CD4-positive, CD25-positive, alpha-beta regulatory T cell (primary cell): ENCODE data around the gene MAL. TPM values are rescaled to one million over a fixed set of nuclear protein-coding genes. Genes with fewer than 3 reads are reported as not detected.

ENCODE experiments used
- ATAC-seq, 2 donors: fragments of 150-1000 bp; cut with Tn5 transposase; one replicate each; pipeline ENCODE4 v1.10.0; 2021; ENCODE audit warnings: low read depth in 2 of 2, moderate number of reproducible peaks in 2 of 2, moderate library complexity in 1 of 2
- DNase-seq, 3 donors: peaks; one replicate each; pipeline versions ENCODE4 v3.0.0 to v3.0.0-alpha.2; 2012 to 2022; ENCODE audit warnings: mixed read lengths in 1 of 3
- H3K27ac ChIP-seq: one replicate; pipeline ENCODE4 v1.7.0; 2013; ENCODE audit warnings: mild to moderate bottlenecking, low read length; ENCODE audit not compliant: insufficient read depth, poor library complexity, severe bottlenecking
- H3K27me3 ChIP-seq: one replicate; pipeline ENCODE4 v1.7.0; 2013; ENCODE audit warnings: low read length; ENCODE audit not compliant: control insufficient read depth, insufficient read depth
- H3K36me3 ChIP-seq: one replicate; pipeline ENCODE4 v1.7.0; 2013; ENCODE audit warnings: mild to moderate bottlenecking, low read length, moderate library complexity; ENCODE audit not compliant: control insufficient read depth, insufficient read depth
- H3K4me1 ChIP-seq: 2 replicates; pipeline ENCODE4 v1.7.0; 2013; ENCODE audit warnings: mild to moderate bottlenecking, low read length; ENCODE audit not compliant: insufficient read depth, control insufficient read depth, poor library complexity, severe bottlenecking
- H3K4me3 ChIP-seq: one replicate; pipeline ENCODE4 v1.7.0; 2013; ENCODE audit warnings: low read depth, mild to moderate bottlenecking, low read length, moderate library complexity
- H3K9me3 ChIP-seq, 2 experiments: 1 replicate in 1 of 2; 2 replicates in 1 of 2; pipeline ENCODE4 v1.7.0; 2013; ENCODE audit warnings: low read length in 2 of 2, mild to moderate bottlenecking in 1 of 2, moderate library complexity in 1 of 2; ENCODE audit not compliant: control insufficient read depth in 2 of 2
- H3K27ac Mint-ChIP-seq, 3 donors: one replicate each; pipeline ENCODE4 v1.8.0; 2020 to 2022; ENCODE audit warnings: mild to moderate bottlenecking in 3 of 3, mixed read lengths in 3 of 3, moderate library complexity in 2 of 3
- H3K27me3 Mint-ChIP-seq: one replicate; pipeline ENCODE4 v1.8.0; 2022; ENCODE audit warnings: mild to moderate bottlenecking, mixed read lengths
- H3K36me3 Mint-ChIP-seq: one replicate; pipeline ENCODE4 v1.8.0; 2020; ENCODE audit warnings: mixed read lengths
- H3K4me1 Mint-ChIP-seq, 4 donors: one replicate each; pipeline ENCODE4 v1.8.0; 2020 to 2022; ENCODE audit warnings: mixed read lengths in 4 of 4, mild to moderate bottlenecking in 1 of 4
- H3K4me3 Mint-ChIP-seq, 4 donors: one replicate each; pipeline ENCODE4 v1.8.0; 2020 to 2022; ENCODE audit warnings: mild to moderate bottlenecking in 4 of 4, mixed read lengths in 4 of 4, moderate library complexity in 3 of 4
- H3K9me3 Mint-ChIP-seq, 7 donors: one replicate each; pipeline ENCODE4 v1.8.0; 2020 to 2022; ENCODE audit warnings: mixed read lengths in 7 of 7, mild to moderate bottlenecking in 3 of 7, moderate library complexity in 2 of 7
- polyA plus RNA-seq, 4 donors: library from polyadenylated mRNA; unstranded; fragments of 300-500 nt; fragmentation: Illumina TruSeq; gene quantifications; one replicate each; pipeline ENCODE4 v1.2.3, GENCODE V29; 2021
- total RNA-seq: library from RNA; stranded (reverse); gene quantifications from one replicate; pipeline ENCODE4 v1.2.3, GENCODE V29; 2022

The MAL gene
- total and polyA plus RNA-seq, 5 donors from 2014 or later = 130 to 263 (median 191) TPM

GRCh38 chr2:95007822-95008221, 17.7 kb upstream of the MAL start:
- Histone ChIP-seq H3K4me1 (no peaks in the 10 kb centered on the region), H3K36me3 (no peaks in the 10 kb centered on the region), H3K27ac (no peak overlapping the region), H3K4me3 (no peak overlapping the region), H3K9me3 (no peaks in the 10 kb centered on the region), H3K27me3 (no peaks in the 10 kb centered on the region)
- no peaks in the 10 kb centered on the region for H3K36me3 Mint-ChIP-seq
- DNase-seq = no peak
- H3K27ac Mint-ChIP-seq = peak overlapping the region in 1 of 3 donors; percentile 38
- peaks cover 17% of the 10 kb centered on the region for H3K27me3 Mint-ChIP-seq
- peaks cover 0 to 2% (median 0%) of the 10 kb centered on the region in 7 donors for H3K9me3 Mint-ChIP-seq
- peaks cover 0 to 8% (median 3%) of the 10 kb centered on the region in 4 donors for H3K4me1 Mint-ChIP-seq
- no peak for ATAC-seq
- H3K4me3 Mint-ChIP-seq = no peak overlapping the region

GRCh38 chr2:95008306-95008705, 17.2 kb upstream of the MAL start:
- no peak for ATAC-seq
- H3K4me3 Mint-ChIP-seq = no peak overlapping the region
- Histone ChIP-seq H3K4me1 (no peaks in the 10 kb centered on the region), H3K27ac (no peak overlapping the region), H3K36me3 (no peaks in the 10 kb centered on the region), H3K4me3 (no peak overlapping the region), H3K9me3 (no peaks in the 10 kb centered on the region), H3K27me3 (no peaks in the 10 kb centered on the region)
- peaks cover 0 to 2% (median 0%) of the 10 kb centered on the region in 7 donors for H3K9me3 Mint-ChIP-seq
- H3K4me1 Mint-ChIP-seq = peaks cover 0 to 8% (median 3%) of the 10 kb centered on the region in 4 donors
- H3K27ac Mint-ChIP-seq = peak overlapping the region in 1 of 3 donors; percentile 38
- no peak for DNase-seq
- H3K27me3 Mint-ChIP-seq = peaks cover 17% of the 10 kb centered on the region
- no peaks in the 10 kb centered on the region for H3K36me3 Mint-ChIP-seq

- no peaks in the 10 kb centered on the region for H3K36me3 Mint-ChIP-seq
- peaks cover 0 to 8% (median 3%) of the 10 kb centered on the region in 4 donors for H3K4me1 Mint-ChIP-seq
- no peak overlapping the region for H3K4me3 Mint-ChIP-seq
- peaks cover 0 to 2% (median 0%) of the 10 kb centered on the region in 7 donors for H3K9me3 Mint-ChIP-seq
- Histone ChIP-seq H3K27me3 (no peaks in the 10 kb centered on the region), H3K4me1 (no peaks in the 10 kb centered on the region), H3K27ac (no peak overlapping the region), H3K4me3 (no peak overlapping the region), H3K36me3 (no peaks in the 10 kb centered on the region), H3K9me3 (no peaks in the 10 kb centered on the region)
- peaks cover 17% of the 10 kb centered on the region for H3K27me3 Mint-ChIP-seq
- ATAC-seq (no peak), DNase-seq (no peak)
- no peak overlapping the region for H3K27ac Mint-ChIP-seq
Measured at GRCh38 chr2:95008996-95009395, 16.5 kb upstream of the MAL start.

GRCh38 chr2:95009412-95009811, 16.1 kb upstream of the MAL start:
- Mint-ChIP-seq H3K4me1 (peaks cover 0 to 6% (median 3%) of the 10 kb centered on the region in 4 donors), H3K27ac (no peak overlapping the region), H3K36me3 (no peaks in the 10 kb centered on the region), H3K4me3 (no peak overlapping the region), H3K9me3 (peaks cover 0 to 2% (median 0%) of the 10 kb centered on the region in 7 donors), H3K27me3 (peaks cover 14% of the 10 kb centered on the region)
- Histone ChIP-seq H3K9me3 (no peaks in the 10 kb centered on the region), H3K27ac (no peak overlapping the region), H3K4me3 (no peak overlapping the region), H3K27me3 (no peaks in the 10 kb centered on the region), H3K4me1 (no peaks in the 10 kb centered on the region), H3K36me3 (no peaks in the 10 kb centered on the region)
- no peak for DNase-seq
- no peak for ATAC-seq

GRCh38 chr2:95010126-95010525, 15.4 kb upstream of the MAL start:
- H3K27ac Mint-ChIP-seq = peak overlapping the region in 1 of 3 donors; percentile 49
- Histone ChIP-seq H3K27me3 (no peaks in the 10 kb centered on the region), H3K4me1 (no peaks in the 10 kb centered on the region), H3K4me3 (no peak overlapping the region), H3K36me3 (no peaks in the 10 kb centered on the region), H3K27ac (no peak overlapping the region), H3K9me3 (no peaks in the 10 kb centered on the region)
- no peaks in the 10 kb centered on the region for H3K36me3 Mint-ChIP-seq
- peaks cover 0 to 2% (median 0%) of the 10 kb centered on the region in 7 donors for H3K9me3 Mint-ChIP-seq
- ATAC-seq (no peak), DNase-seq (no peak)
- H3K27me3 Mint-ChIP-seq = peaks cover 11% of the 10 kb centered on the region
- no peaks in the 10 kb centered on the region for H3K4me1 Mint-ChIP-seq
- no peak overlapping the region for H3K4me3 Mint-ChIP-seq

GRCh38 chr2:95010718-95011117, 14.8 kb upstream of the MAL start:
- H3K9me3 ChIP-seq = no peaks in the 10 kb centered on the region
- no peaks in the 10 kb centered on the region for H3K36me3 ChIP-seq
- no peak overlapping the region for H3K4me3 ChIP-seq
- no peaks in the 10 kb centered on the region for H3K36me3 Mint-ChIP-seq
- no peak overlapping the region for H3K4me3 Mint-ChIP-seq
- H3K27me3 ChIP-seq = no peaks in the 10 kb centered on the region
- H3K27me3 Mint-ChIP-seq = peaks cover 8% of the 10 kb centered on the region
- H3K27ac Mint-ChIP-seq = no peak overlapping the region
- no peak for DNase-seq
- peaks cover 0 to 2% (median 0%) of the 10 kb centered on the region in 7 donors for H3K9me3 Mint-ChIP-seq
- no peak overlapping the region for H3K27ac ChIP-seq
- ATAC-seq = no peak
- no peaks in the 10 kb centered on the region for H3K4me1 Mint-ChIP-seq
- H3K4me1 ChIP-seq = no peaks in the 10 kb centered on the region

- no peak for ATAC-seq
- Histone ChIP-seq H3K9me3 (no peaks in the 10 kb centered on the region), H3K27me3 (no peaks in the 10 kb centered on the region), H3K36me3 (no peaks in the 10 kb centered on the region), H3K4me1 (no peaks in the 10 kb centered on the region), H3K4me3 (no peak overlapping the region), H3K27ac (no peak overlapping the region)
- H3K36me3 Mint-ChIP-seq = no peaks in the 10 kb centered on the region
- H3K27ac Mint-ChIP-seq = peak overlapping the region in 1 of 3 donors; percentile 39
- no peaks in the 10 kb centered on the region for H3K4me1 Mint-ChIP-seq
- H3K9me3 Mint-ChIP-seq = peaks cover 0 to 1% (median 0%) of the 10 kb centered on the region in 7 donors
- no peak overlapping the region for H3K4me3 Mint-ChIP-seq
- H3K27me3 Mint-ChIP-seq = no peaks in the 10 kb centered on the region
- DNase-seq = no peak
Measured at GRCh38 chr2:95012881-95013550, 12.5 kb upstream of the MAL start.

GRCh38 chr2:95013726-95014125, 11.8 kb upstream of the MAL start:
- Histone ChIP-seq H3K27ac (no peak overlapping the region), H3K27me3 (no peaks in the 10 kb centered on the region), H3K4me1 (no peaks in the 10 kb centered on the region), H3K36me3 (no peaks in the 10 kb centered on the region), H3K9me3 (no peaks in the 10 kb centered on the region), H3K4me3 (no peak overlapping the region)
- no peak overlapping the region for H3K27ac Mint-ChIP-seq
- no peaks in the 10 kb centered on the region for H3K9me3 Mint-ChIP-seq
- H3K4me1 Mint-ChIP-seq = peaks cover 0 to 4% (median 0%) of the 10 kb centered on the region in 4 donors
- no peaks in the 10 kb centered on the region for H3K36me3 Mint-ChIP-seq
- no peak for ATAC-seq
- no peak for DNase-seq
- no peak overlapping the region for H3K4me3 Mint-ChIP-seq
- H3K27me3 Mint-ChIP-seq = no peaks in the 10 kb centered on the region
